HG03039 (cell line): ENCODE measurements around the gene ASAP3.
A peak's percentile ranks its signal among the peaks of the same experiment; 100 is the strongest.

Experiments used
- ATAC-seq: cut with Tn5 transposase; IDR thresholded peaks from one replicate; pipeline ENCODE4 v1.9.1; 2021; ENCODE audit warnings: mild to moderate bottlenecking, moderate library complexity; ENCODE audit not compliant: unreplicated experiment

Gene ASAP3

GRCh38 chr1:23483321-23484252, at the start of gene ASAP3:
Gene ASAP3 (minus strand): TSS chr1:23484179. CDS start chr1:23484133, 46 bp downstream.
- peak; percentile 38 for ATAC-seq

GRCh38 chr1:23533246-23534023, 49.5 kb upstream of the ASAP3 start:
- ATAC-seq = no peak

- no peak for ATAC-seq
Observed at GRCh38 chr1:23531562-23532094, 47.6 kb upstream of the ASAP3 start.

- ATAC-seq = peak; percentile 39
Observed at GRCh38 chr1:23530747-23531561, 47.0 kb upstream of the ASAP3 start, which contains the start of gene E2F2. Gene E2F2 (minus strand): TSS chr1:23531233. CDS start chr1:23530793, 440 bp downstream.

- ATAC-seq = no peak
Observed at GRCh38 chr1:23530087-23530746, 46.2 kb upstream of the ASAP3 start.

DNA sequence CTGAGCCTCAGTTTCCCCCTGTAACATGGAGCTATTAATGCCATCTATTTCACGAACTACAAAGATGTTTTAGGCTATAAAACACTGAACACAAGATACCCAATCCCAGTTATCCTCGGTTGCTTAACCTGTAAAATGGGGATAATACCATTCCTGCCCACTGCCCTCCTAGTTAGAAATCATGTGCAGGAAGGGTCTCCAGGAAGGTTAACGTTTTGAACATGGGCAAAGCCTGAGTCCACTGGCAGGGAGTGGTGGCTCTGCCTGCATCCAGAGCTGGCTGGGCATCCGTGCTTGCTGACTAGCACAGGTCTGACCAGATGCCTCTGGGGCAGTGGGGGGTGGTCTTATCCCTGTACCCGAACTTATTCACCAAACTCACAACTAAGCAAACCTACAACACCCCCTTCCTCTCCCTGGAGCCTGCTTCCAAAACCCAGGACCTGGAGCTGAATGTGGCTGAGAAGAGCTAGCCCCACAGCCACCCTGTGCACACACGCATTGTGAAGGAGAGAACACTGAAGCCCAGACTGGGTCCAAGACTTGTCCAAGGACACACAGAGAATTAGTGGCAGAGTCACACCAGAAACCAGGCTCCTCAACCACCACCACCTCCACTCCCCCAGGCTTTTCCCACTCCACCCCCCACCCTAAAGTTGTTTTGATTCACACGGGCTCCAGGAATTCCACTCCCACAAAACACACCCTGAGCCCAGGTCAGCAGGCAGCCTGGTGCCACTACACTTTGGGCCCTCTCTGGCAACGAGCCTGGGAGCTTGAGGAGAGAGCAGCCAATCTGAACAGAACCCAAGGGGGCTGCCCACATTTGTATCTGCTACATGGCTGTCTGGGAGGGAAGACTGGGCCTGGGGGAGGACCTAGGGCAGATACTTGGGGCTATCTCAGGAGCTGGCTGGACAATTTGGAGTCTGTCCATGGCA, 45.4 kb upstream of the ASAP3 start:
- ATAC-seq = no peak

GRCh38 chr1:23528250-23528978, 44.4 kb upstream of the ASAP3 start:
- no peak for ATAC-seq

- no peak for ATAC-seq
Observed at GRCh38 chr1:23527900-23528249, 43.9 kb upstream of the ASAP3 start.

- no peak for ATAC-seq
Observed at GRCh38 chr1:23527366-23527765, 43.4 kb upstream of the ASAP3 start.

GRCh38 chr1:23526329-23527041, 42.5 kb upstream of the ASAP3 start:
- no peak for ATAC-seq

DNA sequence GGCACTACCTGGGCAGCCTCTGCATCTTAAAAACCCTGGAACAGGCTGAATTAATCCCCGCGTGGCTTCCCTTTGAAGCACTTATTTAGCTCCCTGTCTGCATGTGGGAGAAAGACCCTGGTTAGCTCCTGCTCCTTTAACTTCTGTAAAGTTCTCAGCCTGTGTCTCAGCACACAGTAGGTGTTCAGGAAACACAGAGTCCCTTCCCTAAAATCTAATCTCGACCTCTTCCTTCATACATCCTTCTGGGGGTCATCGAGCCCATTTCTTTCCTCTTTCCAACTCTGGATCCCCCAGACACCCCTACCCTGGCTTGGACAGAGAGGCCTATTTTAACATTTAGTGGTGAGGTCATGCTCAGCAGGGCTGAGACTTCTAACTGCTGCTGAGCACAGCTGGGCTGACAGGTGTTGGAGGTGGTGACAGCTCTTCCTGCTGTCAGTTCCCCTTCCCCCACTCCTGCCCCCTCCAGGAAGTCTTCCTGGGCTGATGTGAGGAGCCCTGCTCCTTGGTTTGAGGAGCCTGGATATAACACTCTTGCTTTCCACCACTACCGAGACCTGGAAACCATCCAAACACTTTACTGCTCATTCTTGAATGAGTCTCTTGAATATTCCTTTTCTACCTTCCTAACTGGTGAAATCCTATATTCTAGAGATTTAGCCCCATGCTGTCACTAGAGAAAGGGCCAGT, 41.7 kb upstream of the ASAP3 start:
- ATAC-seq = no peak

- no peak for ATAC-seq
Observed at GRCh38 chr1:23524716-23525401, 40.9 kb upstream of the ASAP3 start.

DNA sequence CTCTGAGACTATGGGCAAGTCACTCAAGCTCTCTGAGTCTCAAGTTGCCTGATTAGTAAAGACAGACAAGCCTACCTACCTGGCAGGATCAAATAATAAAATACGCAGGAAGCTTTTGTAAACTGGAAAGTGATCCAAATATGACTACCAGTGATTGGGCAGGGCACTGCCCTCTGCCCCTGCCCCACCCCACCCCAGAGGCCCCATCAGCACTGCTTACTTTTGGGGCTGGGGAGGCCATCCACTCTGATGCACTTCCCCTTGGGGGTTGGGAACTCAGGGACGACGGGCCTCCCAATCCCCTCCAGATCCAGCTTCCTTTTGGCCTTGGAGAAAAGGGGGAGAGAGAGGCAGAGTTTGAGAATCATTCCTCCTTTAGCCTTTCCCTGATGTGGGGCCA, 40.2 kb upstream of the ASAP3 start:
- no peak for ATAC-seq

DNA sequence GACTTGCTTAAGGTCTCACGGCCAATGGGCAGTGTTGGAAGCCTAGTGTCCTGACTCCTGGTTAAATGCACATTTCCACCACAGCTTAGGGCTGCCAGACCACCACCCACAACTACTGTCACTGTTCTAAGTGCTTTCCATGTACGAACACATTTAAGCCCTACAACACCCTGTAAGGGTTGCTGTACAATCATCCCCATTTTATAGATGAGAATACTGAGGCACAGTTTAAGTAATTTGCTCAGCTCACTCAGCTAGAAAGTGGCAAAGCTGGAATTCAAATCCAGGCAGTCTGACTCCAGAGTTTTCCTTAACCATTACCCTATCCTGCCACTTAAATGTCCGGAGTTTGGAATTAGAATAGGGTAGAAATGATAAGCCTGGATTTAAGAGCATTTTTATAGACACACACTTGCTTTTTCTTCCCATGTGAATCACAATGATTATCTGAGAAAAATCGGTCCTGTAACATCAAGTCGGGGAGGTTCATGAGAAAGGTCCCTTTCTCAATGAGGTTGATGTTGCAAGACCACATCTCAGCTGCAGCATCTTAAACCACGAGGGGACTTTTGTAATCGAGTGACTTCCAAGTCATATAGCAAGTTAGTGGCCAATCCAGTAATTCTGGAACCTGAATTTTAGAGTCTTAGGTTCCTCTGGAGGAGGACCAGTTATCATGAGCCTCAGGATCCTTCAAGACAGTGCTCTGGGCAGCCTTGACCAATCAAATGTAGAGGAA, 38.4 kb upstream of the ASAP3 start:
- no peak for ATAC-seq

- no peak for ATAC-seq
Observed at GRCh38 chr1:23521588-23521987, 37.6 kb upstream of the ASAP3 start.

- ATAC-seq = no peak
Observed at GRCh38 chr1:23517581-23517980, 33.6 kb upstream of the ASAP3 start.
